WTC11 (cell line): ENCODE results near the gene KAZN. TPM values are rescaled to one million over a fixed set of nuclear protein-coding genes. Genes with fewer than 3 reads are reported as not detected.

Experiments used
- ATAC-seq: fragments of 200-7000 bp; cut with Tn5 transposase; 2 replicates; pipeline ENCODE4 v1.10.0; 2021; ENCODE audit warnings: mild to moderate bottlenecking, moderate library complexity
- CTCF ChIA-PET: fragments of 300-600 bp; sonication (Branson Sonifier 250); formaldehyde crosslinking; loops from one replicate; lab custom pipeline; 2021; ENCODE audit warnings: antibody characterized with exemption; lab: Charles Lee
- POLR2A ChIA-PET: fragments of 350-600 bp; sonication (Branson Sonifier 250); formaldehyde crosslinking; loops from one replicate; lab custom pipeline; 2021; ENCODE audit warnings: antibody characterized with exemption; lab: Charles Lee
- DNase-seq: peaks from one replicate; pipeline ENCODE4 v3.0.0; 2021; ENCODE audit warnings: low spot score
- H3K27ac Mint-ChIP-seq: 2 replicates; pipeline ENCODE4 v1.8.0; 2021; ENCODE audit warnings: mixed read lengths
- H3K27me3 Mint-ChIP-seq: 2 replicates; pipeline ENCODE4 v1.8.0; 2021; ENCODE audit warnings: low read depth, mild to moderate bottlenecking, moderate library complexity, mixed read lengths
- H3K36me3 Mint-ChIP-seq: 2 replicates; pipeline ENCODE4 v1.8.0; 2021; ENCODE audit warnings: mixed read lengths
- H3K4me1 Mint-ChIP-seq: 2 replicates; pipeline ENCODE4 v1.8.0; 2022; ENCODE audit warnings: mixed read lengths
- H3K4me3 Mint-ChIP-seq: 2 replicates; pipeline ENCODE4 v1.8.0; 2021; ENCODE audit warnings: mild to moderate bottlenecking, moderate library complexity, mixed read lengths
- H3K9me3 Mint-ChIP-seq: 2 replicates; pipeline ENCODE4 v1.8.0; 2021; ENCODE audit warnings: mixed read lengths
- AR ChIP-seq: fragments of 250-450 bp; sonication (Bioruptor Pico); IDR thresholded peaks from 2 replicates; pipeline ENCODE4 v1.9.0; 2021; ENCODE audit warnings: mild to moderate bottlenecking
- ARID4B ChIP-seq: sonication (generic); formaldehyde crosslinking; IDR thresholded peaks from 2 replicates; pipeline ENCODE4 v1.8.0; 2023; ENCODE audit warnings: missing genetic modification reagents, mild to moderate bottlenecking, borderline replicate concordance
- E2F1 ChIP-seq: sonication (generic); formaldehyde crosslinking; IDR thresholded peaks from 2 replicates; pipeline ENCODE4 v1.8.0; 2022; ENCODE audit warnings: mild to moderate bottlenecking, missing genetic modification reagents
- ESRRA ChIP-seq: sonication (generic); formaldehyde crosslinking; IDR thresholded peaks from 2 replicates; pipeline ENCODE4 v1.8.1; 2022; ENCODE audit warnings: mild to moderate bottlenecking, missing genetic modification reagents, borderline replicate concordance
- FOXP4 ChIP-seq: sonication (generic); formaldehyde crosslinking; IDR thresholded peaks from 2 replicates; pipeline ENCODE4 v1.8.0; 2022; ENCODE audit warnings: mild to moderate bottlenecking, missing genetic modification reagents
- HMGXB4 ChIP-seq: sonication (generic); formaldehyde crosslinking; IDR thresholded peaks from 2 replicates; pipeline ENCODE4 v1.8.1; 2023; ENCODE audit warnings: mild to moderate bottlenecking, moderate library complexity, missing genetic modification reagents
- IRF2 ChIP-seq: sonication (generic); formaldehyde crosslinking; IDR thresholded peaks from 2 replicates; pipeline ENCODE4 v1.8.0; 2022; ENCODE audit warnings: low read depth, missing genetic modification reagents, borderline replicate concordance
- JAZF1 ChIP-seq: fragments of 250-450 bp; sonication (Bioruptor Pico); IDR thresholded peaks from 2 replicates; pipeline ENCODE4 v1.9.0; 2021; ENCODE audit warnings: moderate library complexity, mild to moderate bottlenecking, inconsistent platforms
- JUN ChIP-seq: sonication (generic); formaldehyde crosslinking; IDR thresholded peaks from 2 replicates; pipeline ENCODE4 v1.8.0; 2023; ENCODE audit warnings: mild to moderate bottlenecking, missing genetic modification reagents
- NFATC4 ChIP-seq: fragments of 250-450 bp; sonication (Bioruptor Pico); IDR thresholded peaks from 2 replicates; pipeline ENCODE4 v1.9.0; 2021; ENCODE audit warnings: mild to moderate bottlenecking
- SMAD3 ChIP-seq: sonication (generic); formaldehyde crosslinking; IDR thresholded peaks from 2 replicates; pipeline ENCODE4 v1.8.0; 2022; ENCODE audit warnings: missing genetic modification reagents, mild to moderate bottlenecking, borderline replicate concordance
- TCF7 ChIP-seq: sonication (generic); formaldehyde crosslinking; IDR thresholded peaks from 2 replicates; pipeline ENCODE4 v1.8.0; 2022; ENCODE audit warnings: mild to moderate bottlenecking, low read depth, missing genetic modification reagents, moderate library complexity
- TEAD4 ChIP-seq: sonication (generic); formaldehyde crosslinking; IDR thresholded peaks from 2 replicates; pipeline ENCODE4 v1.8.0; 2022; ENCODE audit warnings: mild to moderate bottlenecking, missing genetic modification reagents
- USF2 ChIP-seq: sonication (generic); formaldehyde crosslinking; IDR thresholded peaks from 2 replicates; pipeline ENCODE4 v1.8.1; 2023; ENCODE audit warnings: mild to moderate bottlenecking, missing genetic modification reagents, moderate library complexity
- ZNF671 ChIP-seq: fragments of 250-450 bp; sonication (Bioruptor Pico); IDR thresholded peaks from 2 replicates; pipeline ENCODE4 v1.8.0; 2021; ENCODE audit warnings: mild to moderate bottlenecking
- total RNA-seq: library from RNA; stranded (reverse); gene quantifications from 3 replicates; pipeline ENCODE4 v1.2.3, GENCODE V29; 2021
- TF ChIP-seq, protein P1 (sequence below): sonication (generic); formaldehyde crosslinking; IDR thresholded peaks from 2 replicates; pipeline ENCODE4 v1.8.1; 2023; ENCODE audit warnings: mild to moderate bottlenecking, missing genetic modification reagents
- TF ChIP-seq, protein P2 (sequence below): fragments of 200-600 bp; IDR thresholded peaks from 2 replicates; pipeline ENCODE4 v1.8.0; 2022; ENCODE audit warnings: antibody characterized with exemption
- TF ChIP-seq, protein P3 (sequence below): fragments of 250-450 bp; sonication (Bioruptor Pico); conservative IDR thresholded peaks from 2 replicates; pipeline ENCODE4 v1.9.0; 2021; ENCODE audit warnings: mild to moderate bottlenecking

Gene KAZN
- total RNA-seq, 1 experiment from 2014 or later = 19.9 TPM

DNA sequence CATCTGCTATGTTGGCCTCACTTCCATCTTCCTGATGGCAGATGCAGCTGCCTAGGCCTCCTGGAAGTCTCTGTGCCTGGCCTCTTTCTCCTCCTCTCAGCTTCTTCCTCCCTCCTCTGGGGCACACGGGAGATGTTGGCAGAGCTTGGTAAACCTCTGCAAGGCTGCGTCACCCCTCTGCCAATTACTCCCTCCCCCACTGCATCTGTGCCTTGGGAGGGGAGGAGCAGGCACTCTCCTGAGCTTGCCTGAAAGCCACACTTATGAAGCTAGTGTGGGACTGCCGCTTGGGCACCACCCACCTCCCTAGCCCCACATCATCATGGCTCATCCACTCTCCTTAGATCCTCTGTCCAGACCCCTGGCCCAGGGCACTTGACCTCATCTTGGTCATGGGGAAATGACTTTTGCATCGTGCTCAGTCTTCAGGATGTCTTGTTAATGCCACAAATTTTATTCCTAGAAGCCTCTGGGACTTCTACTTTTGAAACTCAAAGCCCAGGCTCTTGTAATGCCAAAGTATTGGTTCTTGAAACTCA lies 547.7 kb downstream of the KAZN start:
- no peak overlapping the region for H3K4me3 Mint-ChIP-seq
- H3K27me3 Mint-ChIP-seq = peaks cover 9% of the 10 kb centered on the region; the same call in 1 of the 2 replicates
- H3K36me3 Mint-ChIP-seq = no peaks in the 10 kb centered on the region
- no peak for ATAC-seq
- ChIA-PET POLR2A (no interaction called here), CTCF (no interaction called here)
- peaks cover 13% of the 10 kb centered on the region for H3K9me3 Mint-ChIP-seq
- H3K27ac Mint-ChIP-seq = no peak overlapping the region
- no peak for DNase-seq
- H3K4me1 Mint-ChIP-seq = no peaks in the 10 kb centered on the region
- no peak for TF ChIP-seq USF2 (CRISPR knock-in tag)
- no peak for TF ChIP-seq NFATC4 (CRISPR knock-in tag)
- no peak for TF ChIP-seq ESRRA
- TF ChIP-seq, protein P1, sequence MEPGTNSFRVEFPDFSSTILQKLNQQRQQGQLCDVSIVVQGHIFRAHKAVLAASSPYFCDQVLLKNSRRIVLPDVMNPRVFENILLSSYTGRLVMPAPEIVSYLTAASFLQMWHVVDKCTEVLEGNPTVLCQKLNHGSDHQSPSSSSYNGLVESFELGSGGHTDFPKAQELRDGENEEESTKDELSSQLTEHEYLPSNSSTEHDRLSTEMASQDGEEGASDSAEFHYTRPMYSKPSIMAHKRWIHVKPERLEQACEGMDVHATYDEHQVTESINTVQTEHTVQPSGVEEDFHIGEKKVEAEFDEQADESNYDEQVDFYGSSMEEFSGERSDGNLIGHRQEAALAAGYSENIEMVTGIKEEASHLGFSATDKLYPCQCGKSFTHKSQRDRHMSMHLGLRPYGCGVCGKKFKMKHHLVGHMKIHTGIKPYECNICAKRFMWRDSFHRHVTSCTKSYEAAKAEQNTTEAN (CRISPR knock-in tag) = no peak
- TF ChIP-seq, protein P2, sequence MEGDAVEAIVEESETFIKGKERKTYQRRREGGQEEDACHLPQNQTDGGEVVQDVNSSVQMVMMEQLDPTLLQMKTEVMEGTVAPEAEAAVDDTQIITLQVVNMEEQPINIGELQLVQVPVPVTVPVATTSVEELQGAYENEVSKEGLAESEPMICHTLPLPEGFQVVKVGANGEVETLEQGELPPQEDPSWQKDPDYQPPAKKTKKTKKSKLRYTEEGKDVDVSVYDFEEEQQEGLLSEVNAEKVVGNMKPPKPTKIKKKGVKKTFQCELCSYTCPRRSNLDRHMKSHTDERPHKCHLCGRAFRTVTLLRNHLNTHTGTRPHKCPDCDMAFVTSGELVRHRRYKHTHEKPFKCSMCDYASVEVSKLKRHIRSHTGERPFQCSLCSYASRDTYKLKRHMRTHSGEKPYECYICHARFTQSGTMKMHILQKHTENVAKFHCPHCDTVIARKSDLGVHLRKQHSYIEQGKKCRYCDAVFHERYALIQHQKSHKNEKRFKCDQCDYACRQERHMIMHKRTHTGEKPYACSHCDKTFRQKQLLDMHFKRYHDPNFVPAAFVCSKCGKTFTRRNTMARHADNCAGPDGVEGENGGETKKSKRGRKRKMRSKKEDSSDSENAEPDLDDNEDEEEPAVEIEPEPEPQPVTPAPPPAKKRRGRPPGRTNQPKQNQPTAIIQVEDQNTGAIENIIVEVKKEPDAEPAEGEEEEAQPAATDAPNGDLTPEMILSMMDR = no peak
- TF ChIP-seq HMGXB4 (CRISPR knock-in tag) = no peak
- TF ChIP-seq E2F1 (CRISPR knock-in tag) = no peak
- no peak for TF ChIP-seq JUN (CRISPR knock-in tag)
- TF ChIP-seq TEAD4 (CRISPR knock-in tag) = no peak
- TF ChIP-seq AR = no peak
- no peak for TF ChIP-seq IRF2 (CRISPR knock-in tag)
- no peak for TF ChIP-seq ZNF671
- TF ChIP-seq FOXP4 (CRISPR knock-in tag) = no peak
- no peak for TF ChIP-seq SMAD3 (CRISPR knock-in tag)
- TF ChIP-seq ARID4B (CRISPR knock-in tag) = no peak
- no peak for TF ChIP-seq TCF7 (CRISPR knock-in tag)
- TF ChIP-seq, protein P3, sequence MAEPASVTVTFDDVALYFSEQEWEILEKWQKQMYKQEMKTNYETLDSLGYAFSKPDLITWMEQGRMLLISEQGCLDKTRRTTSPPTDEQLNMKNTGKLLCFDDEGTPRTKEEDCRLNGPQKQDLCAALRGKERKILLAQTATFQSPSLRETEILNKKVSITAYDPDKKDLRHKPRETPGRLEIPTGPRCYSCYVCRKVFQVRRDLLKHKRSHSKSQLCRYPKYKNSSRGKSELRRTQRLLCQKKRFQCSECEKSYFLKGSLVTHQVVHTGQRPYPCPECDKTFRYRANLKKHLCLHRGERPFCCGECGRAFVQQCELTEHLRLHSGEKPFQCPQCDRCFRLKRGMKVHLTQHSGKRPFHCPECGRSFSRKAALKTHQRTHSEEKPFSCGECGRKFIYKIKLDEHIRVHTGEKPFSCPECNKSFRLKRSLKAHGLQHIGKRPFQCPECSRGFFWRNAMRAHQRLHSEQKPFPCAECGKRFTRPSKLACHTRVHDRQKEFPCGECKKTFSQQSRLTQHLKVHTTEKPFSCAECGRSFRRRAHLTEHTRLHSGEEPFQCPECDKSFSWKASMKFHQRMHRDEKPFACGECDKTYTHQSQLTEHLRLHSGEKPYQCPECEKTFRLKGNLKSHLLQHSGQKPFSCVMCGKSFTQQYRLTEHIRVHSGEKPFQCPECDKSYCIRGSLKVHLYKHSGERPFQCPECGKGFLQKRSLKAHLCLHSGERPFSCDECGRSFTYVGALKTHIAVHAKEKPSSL (CRISPR knock-in tag) = no peak
- TF ChIP-seq JAZF1 (CRISPR knock-in tag) = no peak
